HFFc6 (cell line): ENCODE measurements around the gene SLC35D2. TPM values are rescaled to one million over a fixed set of nuclear protein-coding genes. Genes with fewer than 3 reads are reported as not detected.

Experiments used
- DNase-seq: peaks from one replicate; pipeline ENCODE4 v3.0.0-alpha.2; 2018
- H3K27ac Mint-ChIP-seq: 2 replicates; pipeline ENCODE4 v1.8.0; 2020; ENCODE audit warnings: mild to moderate bottlenecking, mixed read lengths
- H3K27me3 Mint-ChIP-seq: 2 replicates; pipeline ENCODE4 v1.8.0; 2021; ENCODE audit warnings: mild to moderate bottlenecking, moderate library complexity, mixed read lengths; ENCODE audit not compliant: insufficient read depth
- H3K36me3 Mint-ChIP-seq: 2 replicates; pipeline ENCODE4 v1.8.0; 2021; ENCODE audit warnings: low read depth, mixed read lengths
- H3K4me1 Mint-ChIP-seq: 2 replicates; pipeline ENCODE4 v1.8.0; 2020; ENCODE audit warnings: low read depth, mixed read lengths
- H3K4me3 Mint-ChIP-seq: 2 replicates; pipeline ENCODE4 v1.8.0; 2020; ENCODE audit warnings: mild to moderate bottlenecking, moderate library complexity, mixed read lengths
- H3K9me3 Mint-ChIP-seq: 2 replicates; pipeline ENCODE4 v1.8.0; 2020; ENCODE audit warnings: mild to moderate bottlenecking, mixed read lengths
- CTCF ChIP-seq: fragments of 200-600 bp; sonication (generic); IDR thresholded peaks from 2 replicates; pipeline ENCODE4 v1.5.0; 2021; ENCODE audit warnings: antibody characterized with exemption, mild to moderate bottlenecking
- total RNA-seq, 6 experiments: library from RNA; stranded (reverse); fragmentation: NEBNext Ultra II Directional; extraction: Animal tissue kit (Norgen Biotek cat#: 25700); gene quantifications; 2 replicates in 1 of 6; 3 replicates in 5 of 6; pipeline ENCODE4 v1.2.3, GENCODE V29; 2021

SLC35D2 gene
- total RNA-seq, 6 experiments from 2014 or later, result 15.6 to 23.9 (median 19.9) TPM

- H3K4me3 Mint-ChIP-seq, result no peak overlapping the region
- no peak for DNase-seq
Observed at GRCh38 chr9:96289392-96289791, 94.1 kb downstream of the SLC35D2 start.

GRCh38 chr9:96281641-96282040, 101.9 kb downstream of the SLC35D2 start:
- no peak for TF ChIP-seq CTCF
- H3K36me3 Mint-ChIP-seq, result no peaks in the 10 kb centered on the region
- H3K4me3 Mint-ChIP-seq, result no peak overlapping the region
- H3K9me3 Mint-ChIP-seq, result peaks cover 3% of the 10 kb centered on the region; the same call in 1 of the 2 replicates
- H3K27me3 Mint-ChIP-seq, result peaks cover 3% of the 10 kb centered on the region
- H3K4me1 Mint-ChIP-seq, result no peaks in the 10 kb centered on the region
- H3K27ac Mint-ChIP-seq, result no peak overlapping the region
- no peak for DNase-seq

More at GRCh38 chr9:96289392-96289791, 94.1 kb downstream of the SLC35D2 start:
- Mint-ChIP-seq H3K4me1 (no peaks in the 10 kb centered on the region), H3K27me3 (peaks cover 9% of the 10 kb centered on the region), H3K36me3 (no peaks in the 10 kb centered on the region), H3K9me3 (no peaks in the 10 kb centered on the region), H3K27ac (no peak overlapping the region)
- no peak for TF ChIP-seq CTCF

DNA sequence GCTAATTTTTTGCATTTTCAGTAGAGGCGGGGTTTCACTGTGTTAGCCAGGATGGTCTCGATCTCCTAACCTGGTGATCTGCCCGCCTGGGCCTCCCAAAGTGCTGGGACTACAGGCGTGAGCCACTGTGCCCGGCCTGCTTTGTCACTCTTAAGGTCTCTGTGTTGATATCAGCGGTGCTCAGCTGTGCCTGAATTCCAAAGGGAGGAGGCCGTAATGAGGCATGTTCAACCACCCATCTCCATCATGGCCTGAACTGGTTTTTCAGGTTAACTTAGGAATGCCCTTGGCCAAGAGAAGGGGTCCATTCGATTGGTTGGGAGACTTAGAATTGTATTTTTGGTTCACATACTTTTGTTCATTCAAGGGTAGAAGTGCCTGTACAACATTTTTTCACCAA, 103.6 kb downstream of the SLC35D2 start:
- no peaks in the 10 kb centered on the region for H3K4me1 Mint-ChIP-seq
- TF ChIP-seq CTCF, result no peak
- peaks cover 20% of the 10 kb centered on the region for H3K9me3 Mint-ChIP-seq
- H3K27ac Mint-ChIP-seq, result no peak overlapping the region
- no peaks in the 10 kb centered on the region; the same call in none of the 2 replicates for H3K27me3 Mint-ChIP-seq
- H3K4me3 Mint-ChIP-seq, result no peak overlapping the region
- DNase-seq, result no peak
- peaks cover 5% of the 10 kb centered on the region for H3K36me3 Mint-ChIP-seq

DNA sequence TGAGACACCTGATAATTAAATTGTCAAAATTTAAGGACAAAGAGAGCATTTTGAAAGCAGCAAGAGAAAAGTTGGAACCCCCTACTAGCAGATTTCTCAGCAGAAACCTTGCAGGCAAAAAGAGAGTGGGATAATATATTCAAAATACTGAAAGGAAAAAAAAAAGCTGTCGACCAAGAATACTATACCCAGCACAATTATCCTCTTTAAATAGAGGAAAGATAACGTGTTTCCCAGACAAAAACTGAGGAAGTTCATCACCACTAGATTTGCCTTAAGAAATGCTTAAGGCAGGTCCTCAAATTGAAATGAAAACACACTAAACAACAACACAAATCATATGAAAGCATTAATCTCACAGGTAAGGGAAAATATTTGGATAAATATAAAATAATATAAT, 108.6 kb downstream of the SLC35D2 start:
- Mint-ChIP-seq H3K27me3 (peaks cover 2% of the 10 kb centered on the region; the same call in 1 of the 2 replicates), H3K4me1 (no peaks in the 10 kb centered on the region), H3K9me3 (peaks cover 33% of the 10 kb centered on the region), H3K4me3 (no peak overlapping the region), H3K36me3 (peaks cover 16% of the 10 kb centered on the region), H3K27ac (no peak overlapping the region)
- no peak for DNase-seq
- no peak for TF ChIP-seq CTCF

Other genes starting within 250 kb of the SLC35D2 start
- gene HSD17B3, start 81.5 kb downstream of the SLC35D2 start, total RNA-seq, result not detected
- gene ZNF367, start 34.7 kb upstream of the SLC35D2 start, total RNA-seq, result 10 to 100 TPM in 5 of 6 experiments, 1 to 10 TPM in 1; 6.1 to 12.2 (median 11.5) TPM
- gene HABP4, start 66.5 kb upstream of the SLC35D2 start, total RNA-seq, result 10 to 100 TPM; 20.1 to 26.6 (median 24.9) TPM
- gene CDC14B, start 236.1 kb upstream of the SLC35D2 start, total RNA-seq, result 10 to 100 TPM; 10.7 to 14.9 (median 12.1) TPM